Measurements from ENCODE around the gene CLK4.

DNA sequence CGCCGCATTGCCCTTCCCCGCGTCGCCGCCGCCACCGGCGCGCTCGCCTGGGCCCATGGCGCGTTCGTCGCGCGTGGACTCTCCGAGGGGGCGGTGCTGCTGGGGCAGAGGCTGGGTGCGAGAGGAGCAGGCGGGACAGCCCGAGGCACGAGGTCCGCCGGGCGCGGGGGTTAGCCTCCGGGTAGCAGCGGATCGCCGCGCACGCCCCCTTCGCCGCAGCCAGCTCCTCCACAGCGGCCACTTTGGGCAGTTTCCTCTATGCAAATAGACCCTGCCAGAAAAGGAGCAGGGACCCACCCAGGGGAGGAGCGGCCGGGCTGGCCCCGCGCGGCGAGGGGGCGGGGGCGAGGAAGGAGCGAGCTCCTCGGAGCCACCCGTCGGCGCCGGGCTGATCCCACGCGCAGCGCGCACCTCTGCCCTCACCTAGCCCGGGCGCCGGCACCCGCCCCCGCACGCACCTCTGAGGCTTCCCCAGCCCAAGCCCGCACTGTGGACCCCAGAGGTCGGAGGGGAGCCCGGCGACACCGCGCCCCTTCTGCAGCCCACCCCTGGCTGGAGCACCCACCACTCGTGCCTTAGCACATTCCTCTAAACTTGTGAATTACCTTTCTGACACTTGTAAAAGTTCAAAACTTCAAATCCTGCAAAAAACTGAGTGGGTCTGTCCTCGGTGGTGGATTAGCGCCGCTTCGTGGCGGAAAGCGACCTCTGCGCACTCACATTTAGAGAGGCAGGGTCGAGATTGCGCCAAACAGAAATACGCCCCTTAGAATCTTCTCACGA is 36.5 kb downstream of the CLK4 start, which contains the start of gene COL23A1:
- TF ChIP-seq RAD21 (IDR thresholded peaks at IDR 0.05; ENCODE audit: low read depth): no peak
- TF ChIP-seq CBX3 (IDR thresholded peaks at IDR 0.05; ENCODE audit: low read depth): no peak
- TF ChIP-seq, protein P1, sequence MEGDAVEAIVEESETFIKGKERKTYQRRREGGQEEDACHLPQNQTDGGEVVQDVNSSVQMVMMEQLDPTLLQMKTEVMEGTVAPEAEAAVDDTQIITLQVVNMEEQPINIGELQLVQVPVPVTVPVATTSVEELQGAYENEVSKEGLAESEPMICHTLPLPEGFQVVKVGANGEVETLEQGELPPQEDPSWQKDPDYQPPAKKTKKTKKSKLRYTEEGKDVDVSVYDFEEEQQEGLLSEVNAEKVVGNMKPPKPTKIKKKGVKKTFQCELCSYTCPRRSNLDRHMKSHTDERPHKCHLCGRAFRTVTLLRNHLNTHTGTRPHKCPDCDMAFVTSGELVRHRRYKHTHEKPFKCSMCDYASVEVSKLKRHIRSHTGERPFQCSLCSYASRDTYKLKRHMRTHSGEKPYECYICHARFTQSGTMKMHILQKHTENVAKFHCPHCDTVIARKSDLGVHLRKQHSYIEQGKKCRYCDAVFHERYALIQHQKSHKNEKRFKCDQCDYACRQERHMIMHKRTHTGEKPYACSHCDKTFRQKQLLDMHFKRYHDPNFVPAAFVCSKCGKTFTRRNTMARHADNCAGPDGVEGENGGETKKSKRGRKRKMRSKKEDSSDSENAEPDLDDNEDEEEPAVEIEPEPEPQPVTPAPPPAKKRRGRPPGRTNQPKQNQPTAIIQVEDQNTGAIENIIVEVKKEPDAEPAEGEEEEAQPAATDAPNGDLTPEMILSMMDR (IDR thresholded peaks at IDR 0.05 in 2 of 3, conservative IDR thresholded peaks at IDR 0.05 in 1 of 3; ENCODE audit: borderline replicate concordance in 1 of 3, insufficient read depth in 1 of 3, low read depth in 2 of 3, low read length in 2 of 3): no peak
- TF ChIP-seq, protein P2, sequence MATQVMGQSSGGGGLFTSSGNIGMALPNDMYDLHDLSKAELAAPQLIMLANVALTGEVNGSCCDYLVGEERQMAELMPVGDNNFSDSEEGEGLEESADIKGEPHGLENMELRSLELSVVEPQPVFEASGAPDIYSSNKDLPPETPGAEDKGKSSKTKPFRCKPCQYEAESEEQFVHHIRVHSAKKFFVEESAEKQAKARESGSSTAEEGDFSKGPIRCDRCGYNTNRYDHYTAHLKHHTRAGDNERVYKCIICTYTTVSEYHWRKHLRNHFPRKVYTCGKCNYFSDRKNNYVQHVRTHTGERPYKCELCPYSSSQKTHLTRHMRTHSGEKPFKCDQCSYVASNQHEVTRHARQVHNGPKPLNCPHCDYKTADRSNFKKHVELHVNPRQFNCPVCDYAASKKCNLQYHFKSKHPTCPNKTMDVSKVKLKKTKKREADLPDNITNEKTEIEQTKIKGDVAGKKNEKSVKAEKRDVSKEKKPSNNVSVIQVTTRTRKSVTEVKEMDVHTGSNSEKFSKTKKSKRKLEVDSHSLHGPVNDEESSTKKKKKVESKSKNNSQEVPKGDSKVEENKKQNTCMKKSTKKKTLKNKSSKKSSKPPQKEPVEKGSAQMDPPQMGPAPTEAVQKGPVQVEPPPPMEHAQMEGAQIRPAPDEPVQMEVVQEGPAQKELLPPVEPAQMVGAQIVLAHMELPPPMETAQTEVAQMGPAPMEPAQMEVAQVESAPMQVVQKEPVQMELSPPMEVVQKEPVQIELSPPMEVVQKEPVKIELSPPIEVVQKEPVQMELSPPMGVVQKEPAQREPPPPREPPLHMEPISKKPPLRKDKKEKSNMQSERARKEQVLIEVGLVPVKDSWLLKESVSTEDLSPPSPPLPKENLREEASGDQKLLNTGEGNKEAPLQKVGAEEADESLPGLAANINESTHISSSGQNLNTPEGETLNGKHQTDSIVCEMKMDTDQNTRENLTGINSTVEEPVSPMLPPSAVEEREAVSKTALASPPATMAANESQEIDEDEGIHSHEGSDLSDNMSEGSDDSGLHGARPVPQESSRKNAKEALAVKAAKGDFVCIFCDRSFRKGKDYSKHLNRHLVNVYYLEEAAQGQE (IDR thresholded peaks at IDR 0.05; ENCODE audit: low read depth): no peak
